HG02623 (cell line): ENCODE data around the gene RIT2.

Experiments
- ATAC-seq: cut with Tn5 transposase; IDR thresholded peaks from one replicate; pipeline ENCODE4 v1.9.1; 2021; ENCODE audit warnings: moderate library complexity; ENCODE audit not compliant: unreplicated experiment

RIT2 gene

DNA sequence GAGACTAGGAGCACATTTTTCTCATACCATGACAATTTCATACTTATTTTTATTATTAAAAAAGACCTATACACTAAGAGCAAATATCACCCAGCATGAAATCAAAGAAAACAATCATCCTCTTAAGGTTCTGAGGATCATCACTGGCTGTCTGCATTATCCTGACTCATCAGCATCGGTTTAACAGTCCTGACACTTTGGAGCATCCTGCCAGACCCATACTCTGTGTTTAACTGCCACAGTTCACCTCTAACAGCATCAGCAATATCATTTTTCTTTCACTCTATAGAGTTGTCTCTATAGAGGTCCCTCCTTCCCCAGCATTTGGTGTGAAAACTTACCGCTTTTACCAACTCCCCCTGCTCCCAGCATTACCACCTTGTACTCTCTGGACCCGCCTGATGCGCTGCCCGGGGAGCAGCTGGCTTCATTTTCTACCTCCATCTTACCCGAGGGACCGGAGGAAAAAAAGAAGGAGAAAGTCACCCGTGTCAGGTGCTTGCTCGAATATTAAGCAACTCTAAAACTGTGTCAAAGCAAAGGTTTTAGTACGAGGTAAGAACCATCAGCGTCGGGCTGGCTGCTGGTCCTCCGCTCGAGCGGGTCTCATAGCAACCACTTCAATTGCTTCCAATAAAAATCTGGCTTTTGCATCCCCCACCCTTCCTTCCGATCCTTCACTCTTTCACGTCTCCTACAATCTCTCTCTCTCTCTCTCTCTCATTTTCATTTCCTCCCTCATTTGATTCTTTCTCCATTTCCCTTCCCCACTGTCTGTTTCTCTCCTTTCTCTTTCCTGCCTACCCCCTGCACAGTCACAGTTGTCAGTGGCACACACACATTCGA, at the start of gene RIT2:
RIT2 (minus strand) TSS at position 610 of the 846 bp plus-strand sequence.
- no peak for ATAC-seq

DNA sequence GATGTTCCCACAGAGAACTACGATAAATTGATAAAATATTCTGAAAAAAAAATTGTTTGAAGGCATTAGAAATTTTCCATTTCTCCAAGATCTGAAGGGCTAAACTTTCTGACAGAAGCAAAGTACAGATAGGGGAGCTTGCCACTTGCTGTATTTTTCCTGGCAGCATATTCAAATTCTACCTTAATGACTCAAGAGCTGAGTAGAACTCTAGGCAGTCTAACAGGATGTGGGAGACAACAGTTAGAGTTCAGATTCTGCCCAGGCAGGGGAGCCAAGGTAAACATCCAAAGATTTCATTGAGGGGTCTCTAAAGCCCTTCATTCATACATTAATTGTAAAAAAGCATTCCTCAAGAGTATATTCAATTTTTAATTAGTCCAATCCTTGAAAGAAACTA, 46.0 kb upstream of the RIT2 start:
- no peak for ATAC-seq

DNA sequence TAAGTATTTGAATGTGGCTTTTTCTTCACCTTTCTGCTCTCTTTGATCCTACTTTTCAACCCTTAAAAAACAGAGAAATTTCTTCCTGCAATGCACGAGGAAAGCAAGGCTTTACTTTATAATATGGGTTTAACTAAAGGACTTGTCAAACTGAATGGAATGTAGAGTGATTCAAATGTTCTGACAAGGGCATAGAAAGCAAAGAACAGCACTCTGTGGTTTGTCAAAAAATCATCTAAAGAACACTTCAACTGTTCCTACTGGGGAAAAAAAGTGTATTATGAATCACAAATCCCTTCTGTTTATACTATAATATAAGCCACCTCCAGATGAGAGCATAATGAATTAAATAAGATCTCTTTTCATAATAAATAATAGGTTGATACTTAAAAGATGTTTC, 45.0 kb upstream of the RIT2 start:
- ATAC-seq: no peak

DNA sequence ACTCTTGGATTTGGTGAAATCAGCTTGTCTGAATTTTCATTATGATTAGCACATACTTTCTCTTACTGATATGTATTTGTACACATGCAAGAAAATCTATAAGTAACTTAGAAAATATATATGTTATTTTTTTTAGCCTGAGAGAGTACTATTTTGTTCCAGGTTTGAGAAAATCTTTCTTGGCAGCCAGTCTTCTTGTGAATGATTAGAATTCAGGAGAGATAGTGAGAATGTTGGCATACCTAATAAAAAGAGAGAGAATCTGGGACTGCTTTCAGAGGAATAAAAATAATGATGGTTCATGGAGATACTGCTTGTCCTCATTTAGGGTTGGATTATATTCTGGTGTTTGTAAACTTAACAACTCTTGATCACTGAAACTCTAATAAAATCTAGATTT, 44.4 kb upstream of the RIT2 start:
- ATAC-seq: no peak

DNA sequence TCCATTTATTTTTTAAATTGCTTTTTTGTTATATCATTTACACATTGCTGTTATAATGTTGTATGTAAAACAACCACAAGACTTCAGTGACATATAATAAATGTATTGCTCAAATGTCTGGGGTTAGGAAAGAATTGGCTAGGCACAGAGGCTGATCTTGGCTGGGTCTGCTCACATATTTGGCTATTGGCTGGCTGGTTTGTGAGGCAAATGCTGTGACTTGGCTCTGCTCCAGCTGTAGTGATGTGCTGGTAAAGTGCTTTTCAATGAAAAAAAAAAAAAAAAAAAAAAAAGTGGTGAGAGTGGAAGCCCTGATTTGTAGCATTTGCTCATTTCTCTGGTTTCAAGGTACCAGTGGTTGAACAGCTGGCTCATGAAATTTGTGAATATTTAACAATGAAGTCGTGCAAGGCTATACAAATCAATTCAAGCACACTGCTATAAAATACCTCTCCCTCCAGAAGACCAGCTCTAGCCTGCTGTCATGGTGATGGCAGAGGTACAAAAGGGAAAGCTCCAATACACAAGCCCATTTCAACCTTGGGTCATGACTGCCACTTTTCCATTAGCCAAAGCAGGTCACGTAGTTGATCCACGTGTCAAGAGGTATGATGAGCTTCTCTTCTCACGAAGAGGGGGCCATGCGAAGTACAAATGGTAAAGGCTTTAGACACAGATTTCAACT, 43.7 kb upstream of the RIT2 start:
- no peak for ATAC-seq

DNA sequence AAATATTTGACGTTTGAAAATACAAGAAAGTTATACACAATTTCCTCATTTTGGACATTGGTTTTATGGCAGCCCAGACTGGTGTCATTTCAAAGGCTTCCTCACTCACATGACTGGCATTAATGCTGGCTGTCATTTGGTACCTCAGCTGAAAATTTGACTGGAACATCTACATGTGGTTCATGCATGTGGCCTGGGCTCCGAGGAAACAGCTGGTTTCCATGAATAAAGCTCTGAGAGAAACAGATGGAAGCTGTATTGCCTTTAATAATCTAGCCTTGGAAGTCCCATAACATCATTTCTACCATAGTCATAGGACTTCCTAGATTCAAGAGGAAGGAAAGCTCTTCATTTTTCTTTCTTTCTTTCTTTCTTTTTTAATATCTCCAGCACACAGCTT, 42.9 kb upstream of the RIT2 start:
- ATAC-seq: no peak

DNA sequence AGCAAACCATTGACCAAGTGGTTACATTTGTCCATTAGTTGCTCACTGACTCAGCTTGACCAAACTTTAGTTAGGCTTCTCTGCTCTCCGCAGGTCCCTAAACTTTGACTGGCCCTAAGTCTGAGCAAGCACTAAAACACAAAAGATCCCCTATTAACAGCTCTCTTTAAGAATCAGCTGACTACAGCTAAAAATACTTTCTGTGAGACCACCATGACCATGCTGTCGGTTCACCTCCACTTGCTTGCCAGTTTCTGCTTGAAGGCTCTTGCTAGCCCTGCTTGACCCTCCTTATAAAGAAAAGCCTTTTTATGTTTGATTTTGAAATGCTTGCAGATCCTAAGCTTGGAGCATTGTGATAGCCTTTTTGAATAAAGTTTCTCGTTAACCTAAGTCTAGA, 40.4 kb upstream of the RIT2 start:
- no peak for ATAC-seq

DNA sequence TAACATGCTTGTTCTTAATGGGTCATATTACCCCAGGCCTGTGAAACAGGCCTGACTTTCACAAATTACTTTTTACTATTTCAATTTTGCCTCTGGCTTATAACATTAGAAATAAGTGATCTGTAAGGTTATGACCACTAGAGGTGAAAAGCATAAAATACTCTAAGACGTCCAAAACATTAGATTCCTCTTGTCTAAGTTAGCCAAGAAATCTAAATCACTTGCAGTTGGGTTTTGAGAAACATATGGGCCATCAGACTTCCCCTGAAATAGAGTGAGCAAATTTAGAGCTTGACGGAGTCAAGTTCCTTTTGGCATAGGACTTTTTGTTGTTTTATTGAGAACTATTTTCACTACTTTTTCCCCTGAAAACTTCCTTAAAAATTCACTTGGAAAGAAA, 32.7 kb upstream of the RIT2 start:
- no peak for ATAC-seq

DNA sequence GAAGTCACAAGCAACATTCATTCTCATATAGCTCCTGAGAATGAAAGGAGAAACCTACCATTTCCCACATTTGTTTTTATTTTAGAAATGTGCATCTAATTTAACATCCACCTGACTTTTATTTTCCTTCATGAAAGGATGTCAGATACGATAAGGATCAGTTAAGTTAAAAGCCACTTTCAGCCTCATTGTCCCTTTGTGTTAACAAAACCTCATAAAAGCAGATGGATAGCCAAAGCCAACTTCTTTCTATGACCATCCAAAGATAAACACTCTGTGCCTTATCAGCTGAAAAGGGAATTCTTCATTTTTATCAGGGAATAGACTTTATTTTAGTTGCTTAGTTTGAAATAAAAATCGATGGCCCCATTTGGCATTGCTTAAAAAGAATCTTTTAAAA, 25.7 kb upstream of the RIT2 start:
- ATAC-seq: no peak

DNA sequence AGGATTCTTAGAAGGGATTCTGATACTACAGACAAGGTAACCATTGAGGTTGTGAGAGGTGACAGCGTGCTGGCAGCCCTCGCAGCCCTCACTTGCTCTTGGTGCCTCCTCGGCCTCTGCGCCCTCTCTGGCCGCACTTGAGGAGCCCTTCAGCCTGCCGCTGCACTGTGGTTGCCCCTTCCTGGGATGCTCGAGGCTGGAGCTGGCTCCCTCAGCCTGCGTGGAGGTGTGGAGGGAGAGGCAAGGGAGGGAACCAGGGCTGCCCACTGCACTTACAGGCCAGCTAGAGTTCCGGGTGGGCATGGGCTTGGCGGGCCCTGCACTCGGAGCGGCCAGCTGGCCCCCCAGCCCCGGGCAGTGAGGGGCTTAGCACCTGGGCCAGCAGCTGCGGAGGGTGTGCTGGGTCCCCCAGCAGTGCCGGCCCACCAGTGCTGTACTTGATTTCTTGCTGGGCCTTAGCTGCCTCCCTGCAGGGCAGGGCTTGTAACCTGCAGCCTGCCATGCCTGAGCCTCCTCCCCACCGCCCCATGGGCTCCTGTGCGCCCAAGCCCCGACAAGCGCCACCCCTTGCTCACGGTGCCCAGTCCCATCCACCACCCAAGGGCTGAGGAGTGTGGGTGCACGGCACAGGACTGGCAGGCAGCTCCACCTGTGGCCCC, 23.9 kb upstream of the RIT2 start:
- ATAC-seq: no peak

DNA sequence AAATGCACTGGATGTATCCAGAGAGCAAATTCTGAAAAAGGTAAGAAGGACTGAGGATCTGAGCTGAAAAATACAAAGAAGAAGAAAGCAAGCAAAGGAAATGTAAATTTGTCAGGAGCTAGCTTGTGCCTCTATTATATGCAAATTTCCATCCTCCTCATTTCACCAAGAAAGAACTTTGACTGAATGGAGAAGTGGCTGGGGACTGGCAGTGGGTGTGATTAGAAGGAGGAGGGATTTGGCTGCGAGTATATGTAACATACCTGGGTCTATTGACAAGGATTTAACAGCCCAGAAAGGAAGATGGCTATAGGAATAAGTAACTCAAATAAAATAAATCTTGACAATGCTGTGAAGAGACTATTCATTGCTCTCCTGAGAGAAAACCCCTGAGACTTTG, 19.4 kb upstream of the RIT2 start:
- no peak for ATAC-seq

DNA sequence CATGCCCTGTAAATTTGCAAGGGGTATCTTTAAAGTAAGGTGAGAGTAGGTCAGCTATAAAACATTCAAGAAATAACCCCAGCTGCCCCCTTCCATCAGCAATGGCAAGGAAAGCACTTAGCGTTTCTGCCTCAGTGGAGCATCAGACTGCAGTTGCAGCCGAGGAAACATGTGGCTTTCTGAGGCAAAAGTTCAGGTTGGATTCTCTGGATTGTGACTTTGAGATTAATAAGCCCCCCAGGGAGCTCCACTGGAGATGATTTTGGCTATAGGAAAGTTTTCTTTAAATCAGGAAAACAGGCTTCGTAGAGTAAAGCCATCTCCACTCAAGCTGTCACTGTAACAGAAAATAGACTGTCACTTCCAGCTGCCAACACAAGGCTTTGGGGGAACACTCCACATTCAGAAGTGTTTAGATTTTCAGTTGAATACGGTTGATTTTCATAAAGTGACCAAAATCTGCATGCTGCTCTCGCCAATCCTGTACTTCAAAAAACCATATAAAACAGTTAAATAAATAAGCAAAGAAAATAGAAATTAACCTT, 15.3 kb upstream of the RIT2 start:
- ATAC-seq: no peak

DNA sequence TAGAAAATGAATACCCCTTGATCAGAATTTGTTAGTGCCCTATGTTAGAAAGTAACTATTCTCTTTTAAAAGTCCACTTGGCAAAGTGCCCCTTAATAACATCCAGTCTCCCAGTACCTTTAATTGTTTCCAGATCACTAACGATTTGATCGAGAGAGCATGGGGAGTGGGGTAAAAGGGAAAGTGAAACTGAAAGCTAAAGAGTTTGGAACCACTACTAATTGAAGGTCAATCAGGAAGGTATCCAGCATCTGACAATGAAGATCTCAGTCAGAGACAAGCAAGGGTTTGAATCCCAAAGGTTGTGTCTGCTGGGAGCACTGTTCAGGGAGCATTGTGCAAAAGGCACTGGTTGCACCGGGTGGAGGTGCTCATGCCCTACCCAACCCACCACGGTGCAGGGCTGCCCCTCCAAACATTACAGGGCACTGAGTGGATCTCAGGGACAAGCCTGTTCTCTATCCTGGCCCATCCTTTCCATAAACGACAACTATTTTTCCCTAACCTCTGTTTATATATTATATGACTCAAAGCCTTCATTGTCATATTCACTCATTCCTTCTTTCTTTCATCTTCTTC, 14.6 kb upstream of the RIT2 start:
- no peak for ATAC-seq

DNA sequence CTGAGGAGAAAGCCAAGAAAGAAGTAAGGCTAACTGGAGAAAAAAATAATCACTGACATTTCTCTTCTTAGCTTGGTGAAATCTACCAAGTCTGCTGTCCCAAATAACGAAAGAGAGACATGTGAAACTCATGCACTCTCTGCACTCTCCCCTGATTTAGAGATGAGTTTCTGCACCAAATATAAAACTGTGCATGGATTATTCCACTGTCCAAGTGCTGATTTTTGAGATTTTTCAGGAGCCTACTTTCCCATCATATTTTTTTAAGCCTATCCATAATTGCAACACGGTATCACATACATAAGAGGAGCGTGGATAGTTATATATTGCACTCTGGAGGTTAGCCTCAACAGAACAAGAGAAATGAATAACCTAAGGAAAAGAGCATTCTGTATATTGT, 10.0 kb upstream of the RIT2 start:
- no peak for ATAC-seq

DNA sequence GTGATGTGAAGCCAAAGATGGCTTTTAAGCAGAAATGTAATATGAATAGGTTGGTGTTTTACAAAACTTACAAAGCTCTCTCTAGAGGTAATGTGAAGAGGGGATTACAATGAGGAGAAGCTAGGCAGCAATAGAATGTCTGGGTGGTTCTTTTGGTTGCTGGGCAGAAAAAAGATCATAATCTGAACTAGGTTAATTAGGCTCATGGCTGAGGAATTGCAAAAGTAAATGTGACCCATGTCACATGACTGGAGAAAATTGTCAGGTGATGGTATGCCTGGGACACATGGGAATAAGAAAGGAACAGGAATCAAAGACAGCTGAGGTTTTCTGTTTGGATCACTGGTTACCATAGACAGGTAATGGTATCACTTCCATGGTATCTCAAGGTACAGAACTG, 7.5 kb upstream of the RIT2 start:
- no peak for ATAC-seq

DNA sequence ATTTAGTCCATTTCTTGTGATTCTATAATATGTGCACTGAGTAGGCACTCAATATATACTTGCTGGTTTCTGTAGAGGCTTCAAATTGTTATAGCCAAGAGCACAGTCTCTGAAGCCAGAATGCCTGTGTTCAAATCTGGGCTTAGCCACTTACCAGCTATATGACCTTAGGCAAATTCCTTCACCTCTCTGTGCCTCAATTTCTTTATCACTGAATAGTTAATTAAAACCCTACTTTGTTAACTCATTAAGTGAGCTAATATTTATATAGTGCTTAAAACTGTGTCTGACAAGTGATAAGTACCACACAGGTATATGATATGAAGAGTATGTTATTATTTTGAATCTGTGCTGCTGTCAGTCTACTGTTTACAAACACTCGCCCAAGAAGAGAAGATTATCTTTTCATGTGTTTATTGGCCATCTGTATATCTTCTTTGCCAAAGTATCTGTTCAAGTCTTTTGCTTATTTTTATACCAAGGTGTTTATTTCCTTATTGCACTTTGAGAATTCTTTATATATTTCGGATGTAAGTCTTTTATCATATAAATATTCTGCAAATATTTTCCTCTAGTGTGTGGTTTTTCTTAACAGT, 1.3 kb upstream of the RIT2 start:
- no peak for ATAC-seq

DNA sequence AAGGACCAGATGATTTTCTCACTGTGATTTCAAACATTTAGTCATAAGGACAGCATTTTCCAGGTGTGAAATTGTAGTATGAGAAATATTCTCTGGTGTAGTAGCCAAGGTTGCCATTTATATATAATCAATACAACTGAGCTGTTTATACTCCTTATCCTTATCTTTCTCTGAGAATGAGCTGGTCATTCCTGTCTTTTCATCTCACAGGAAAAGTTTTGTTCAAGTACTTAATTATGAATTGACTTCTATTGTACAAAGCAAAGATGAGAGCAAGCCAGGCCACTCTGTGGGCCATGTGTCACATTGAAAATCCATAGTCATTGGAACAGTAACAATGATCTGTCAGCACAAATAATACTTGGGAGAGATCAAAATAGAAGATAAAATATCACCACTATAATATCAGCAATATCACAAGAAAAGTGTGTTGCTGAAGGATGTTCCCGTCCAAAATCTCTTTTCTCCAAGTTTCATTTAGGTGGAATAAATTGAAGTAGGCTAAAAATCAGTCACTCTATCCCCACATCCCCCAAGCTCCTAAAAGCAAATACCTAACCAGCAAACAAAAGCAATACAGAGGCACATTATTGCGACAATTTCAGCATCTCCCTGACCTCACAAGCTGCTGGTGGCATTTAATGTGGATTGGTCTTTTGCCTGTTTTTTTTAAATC, 2.1 kb downstream of the RIT2 start:
- no peak for ATAC-seq

DNA sequence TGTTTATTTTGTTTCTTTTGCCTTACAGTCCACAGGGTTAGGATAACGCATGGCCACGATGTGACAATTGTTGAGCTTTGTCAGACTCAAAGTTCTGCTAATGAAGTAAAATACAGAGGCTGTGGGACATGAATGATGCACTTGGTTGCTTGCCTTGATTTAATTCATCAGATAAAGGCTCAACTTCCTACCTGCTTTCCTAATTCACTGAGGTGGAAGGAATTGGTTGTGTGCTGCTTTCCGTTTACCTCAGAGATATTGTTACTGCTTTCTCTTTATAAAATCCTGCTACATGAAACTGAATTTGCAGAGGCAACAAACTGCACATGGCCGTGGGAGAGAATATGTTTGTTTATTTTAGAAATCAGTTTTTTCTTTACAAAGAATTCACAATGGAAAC, 6.6 kb downstream of the RIT2 start:
- no peak for ATAC-seq

DNA sequence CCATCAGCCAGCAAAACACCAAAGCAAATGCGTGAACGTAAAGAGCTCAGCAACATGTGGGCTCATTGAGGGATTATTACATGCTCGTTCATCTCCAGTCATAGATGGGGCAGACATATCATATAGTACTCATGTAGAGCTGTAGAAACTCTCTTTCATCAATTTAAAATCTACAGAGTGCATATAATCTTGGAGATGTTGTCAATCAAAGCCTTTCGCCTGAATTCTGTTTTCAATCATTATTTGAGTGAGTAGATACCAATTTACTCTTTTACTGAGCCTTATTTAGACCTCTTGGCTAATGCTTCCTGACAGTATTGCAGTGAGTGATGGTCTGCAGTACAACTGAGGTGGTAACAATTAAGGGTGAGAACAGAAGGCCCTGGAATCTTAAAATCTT, 7.0 kb downstream of the RIT2 start:
- no peak for ATAC-seq

DNA sequence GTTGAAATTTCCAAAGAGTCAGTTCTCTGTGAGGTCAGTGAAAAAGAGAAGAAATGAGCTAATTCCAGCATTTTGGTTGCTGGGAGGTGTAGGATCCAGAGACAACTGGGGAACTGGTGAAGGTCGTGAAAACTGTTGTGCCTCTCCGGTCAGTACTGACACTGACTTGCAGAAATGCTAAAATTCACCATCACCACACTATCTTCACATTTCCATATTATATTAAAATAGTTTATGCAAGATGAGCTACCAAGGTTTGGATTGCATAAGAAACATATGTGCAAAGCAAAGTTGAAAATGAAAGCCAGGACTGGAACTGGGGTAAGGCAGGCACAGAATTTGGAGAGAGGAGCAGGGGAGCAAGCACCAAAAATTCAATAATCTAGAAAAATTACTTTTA, 21.8 kb downstream of the RIT2 start:
- ATAC-seq: no peak

DNA sequence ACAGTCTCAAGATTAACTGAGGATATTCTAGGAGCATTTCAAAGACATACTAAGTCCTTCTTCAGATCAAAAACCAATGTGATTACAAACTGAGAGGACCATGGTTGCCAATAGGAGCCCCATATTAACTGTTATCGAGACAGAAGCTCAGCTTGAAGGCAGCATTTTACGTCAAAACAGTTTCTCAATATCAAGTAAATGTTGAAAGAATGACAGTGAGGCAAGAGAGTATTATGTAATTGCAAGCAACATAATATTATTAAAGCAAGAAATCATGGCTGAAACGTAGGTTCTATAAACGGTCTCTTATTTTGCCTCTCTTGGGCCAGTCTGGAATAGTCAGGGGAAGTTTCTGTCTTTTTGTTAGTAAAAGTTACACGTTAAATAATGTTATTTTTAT, 22.9 kb downstream of the RIT2 start:
- ATAC-seq: no peak
